Measurements from ENCODE around the gene CTNNA3.

DNA sequence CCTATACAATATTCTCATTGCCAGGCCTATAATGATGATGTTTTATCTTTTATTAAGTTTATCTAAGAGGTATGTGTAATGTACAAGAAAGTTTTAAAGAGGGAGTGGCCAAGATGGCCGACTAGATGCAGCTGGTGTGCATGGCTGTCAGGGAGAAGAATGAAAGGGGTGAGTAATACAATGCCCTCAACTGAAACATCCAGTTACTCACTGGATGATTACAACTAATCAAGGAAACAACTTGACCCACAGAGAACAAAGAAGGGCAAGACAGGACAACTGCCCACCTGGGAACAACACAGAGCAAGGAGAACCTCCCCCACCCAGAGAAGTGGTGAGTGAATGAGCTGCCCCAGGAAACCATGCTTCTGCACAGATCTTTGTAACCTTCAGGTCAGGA lies 1650.1 kb downstream of the CTNNA3 start:
- TF ChIP-seq, protein P1, sequence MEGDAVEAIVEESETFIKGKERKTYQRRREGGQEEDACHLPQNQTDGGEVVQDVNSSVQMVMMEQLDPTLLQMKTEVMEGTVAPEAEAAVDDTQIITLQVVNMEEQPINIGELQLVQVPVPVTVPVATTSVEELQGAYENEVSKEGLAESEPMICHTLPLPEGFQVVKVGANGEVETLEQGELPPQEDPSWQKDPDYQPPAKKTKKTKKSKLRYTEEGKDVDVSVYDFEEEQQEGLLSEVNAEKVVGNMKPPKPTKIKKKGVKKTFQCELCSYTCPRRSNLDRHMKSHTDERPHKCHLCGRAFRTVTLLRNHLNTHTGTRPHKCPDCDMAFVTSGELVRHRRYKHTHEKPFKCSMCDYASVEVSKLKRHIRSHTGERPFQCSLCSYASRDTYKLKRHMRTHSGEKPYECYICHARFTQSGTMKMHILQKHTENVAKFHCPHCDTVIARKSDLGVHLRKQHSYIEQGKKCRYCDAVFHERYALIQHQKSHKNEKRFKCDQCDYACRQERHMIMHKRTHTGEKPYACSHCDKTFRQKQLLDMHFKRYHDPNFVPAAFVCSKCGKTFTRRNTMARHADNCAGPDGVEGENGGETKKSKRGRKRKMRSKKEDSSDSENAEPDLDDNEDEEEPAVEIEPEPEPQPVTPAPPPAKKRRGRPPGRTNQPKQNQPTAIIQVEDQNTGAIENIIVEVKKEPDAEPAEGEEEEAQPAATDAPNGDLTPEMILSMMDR (conservative IDR thresholded peaks at IDR 0.05; ENCODE audit: low read length), result no peak
- no peak for TF ChIP-seq EZH2phosphoT487 (IDR thresholded peaks at IDR 0.05; ENCODE audit: borderline replicate concordance)
